Activated T-helper 1 cell treated with anti-CD3 and anti-CD28 coated beads, Interleukin-2, amount 50 U/mL, for 16 hours (primary cell): ENCODE results near the gene NOS1AP.

Source experiments
- DNase-seq, 2 donors: peaks; one replicate each; pipeline ENCODE4 v3.0.0-alpha.2; 2020; ENCODE audit warnings: low read depth in 1 of 2, low spot score in 1 of 2

The NOS1AP gene

GRCh38 chr1:162136760-162137159 is 67.3 kb downstream of the NOS1AP start:
- no peak for DNase-seq

GRCh38 chr1:162137179-162137960 is 67.9 kb downstream of the NOS1AP start:
- DNase-seq: no peak

- no peak for DNase-seq
Observed at GRCh38 chr1:162138112-162138511, 68.6 kb downstream of the NOS1AP start.

- DNase-seq: no peak
Observed at GRCh38 chr1:162138599-162139181, 69.2 kb downstream of the NOS1AP start.

GRCh38 chr1:162139211-162139610 is 69.7 kb downstream of the NOS1AP start:
- DNase-seq: no peak

GRCh38 chr1:162141281-162142054 is 72.0 kb downstream of the NOS1AP start:
- no peak for DNase-seq

- DNase-seq: no peak
Observed at GRCh38 chr1:162142968-162143367, 73.5 kb downstream of the NOS1AP start.

GRCh38 chr1:162144268-162144667 is 74.8 kb downstream of the NOS1AP start:
- no peak for DNase-seq

- no peak for DNase-seq
Observed at GRCh38 chr1:162144853-162145252, 75.4 kb downstream of the NOS1AP start.

GRCh38 chr1:162145280-162145965 is 75.9 kb downstream of the NOS1AP start:
- DNase-seq: no peak

- DNase-seq: no peak
Observed at GRCh38 chr1:162145966-162146696, 76.6 kb downstream of the NOS1AP start.

GRCh38 chr1:162147760-162148159 is 78.3 kb downstream of the NOS1AP start:
- no peak for DNase-seq

- DNase-seq: no peak
Observed at GRCh38 chr1:162150112-162150511, 80.6 kb downstream of the NOS1AP start.

GRCh38 chr1:162151900-162152829 is 82.7 kb downstream of the NOS1AP start:
- DNase-seq: no peak

GRCh38 chr1:162153374-162153773 is 83.9 kb downstream of the NOS1AP start:
- no peak for DNase-seq

GRCh38 chr1:162157469-162157868 is 88.0 kb downstream of the NOS1AP start:
- DNase-seq: no peak

GRCh38 chr1:162158624-162159271 is 89.3 kb downstream of the NOS1AP start:
- DNase-seq: no peak

GRCh38 chr1:162159515-162159914 is 90.0 kb downstream of the NOS1AP start:
- DNase-seq: no peak

- DNase-seq: no peak
Observed at GRCh38 chr1:162161916-162162550, 92.5 kb downstream of the NOS1AP start.
